Lung (tissue), 12 donors: ENCODE measurements around the gene ZNF106. TPM values are rescaled to one million over a fixed set of nuclear protein-coding genes. Genes with fewer than 3 reads are reported as not detected.

ENCODE experiments used
- ATAC-seq: fragments of 200-7000 bp; cut with Tn5 transposase; one replicate; pipeline ENCODE4 v1.9.1; 2020; ENCODE audit warnings: moderate number of reproducible peaks; ENCODE audit not compliant: insufficient read depth, low FRiP score
- DNase-seq, 3 donors: peaks; one replicate each; pipeline ENCODE4 v3.0.0-alpha.2; 2013 to 2017
- H3K27ac ChIP-seq, 2 donors: one replicate each; pipeline ENCODE4 v1.5.1; 2013; ENCODE audit warnings: mild to moderate bottlenecking in 2 of 2, moderate library complexity in 2 of 2, control low read depth in 1 of 2, inconsistent platforms in 1 of 2, low read depth in 1 of 2, low read length in 1 of 2
- H3K27me3 ChIP-seq, 3 donors: one replicate each; pipeline ENCODE4 v1.5.1; 2013; ENCODE audit warnings: low read length in 2 of 3; ENCODE audit not compliant: control insufficient read depth in 3 of 3, insufficient read depth in 3 of 3
- H3K36me3 ChIP-seq, 4 donors: one replicate each; pipeline ENCODE4 v1.5.1; 2013; ENCODE audit warnings: low read length in 4 of 4, mild to moderate bottlenecking in 1 of 4, moderate library complexity in 1 of 4; ENCODE audit not compliant: control insufficient read depth in 4 of 4, insufficient read depth in 4 of 4
- H3K4me1 ChIP-seq, 5 donors: one replicate each; pipeline ENCODE4 v1.5.1; 2013; ENCODE audit warnings: low read length in 5 of 5, mild to moderate bottlenecking in 2 of 5, moderate library complexity in 1 of 5; ENCODE audit not compliant: control insufficient read depth in 5 of 5, insufficient read depth in 5 of 5
- H3K4me3 ChIP-seq: one replicate; pipeline ENCODE4 v1.5.1; 2013; ENCODE audit warnings: mild to moderate bottlenecking, control low read depth, moderate library complexity
- H3K9ac ChIP-seq, 2 donors: one replicate each; pipeline ENCODE4 v1.5.1; 2013; ENCODE audit warnings: low read length in 2 of 2, control low read depth in 1 of 2; ENCODE audit not compliant: insufficient read depth in 1 of 2
- H3K9me3 ChIP-seq, 4 donors: one replicate each; pipeline ENCODE4 v1.5.1; 2013; ENCODE audit warnings: low read length in 3 of 4, mild to moderate bottlenecking in 1 of 4, moderate library complexity in 1 of 4; ENCODE audit not compliant: control insufficient read depth in 4 of 4, insufficient read depth in 3 of 4
- CTCF ChIP-seq: IDR thresholded peaks from 2 replicates; pipeline ENCODE4 v1.5.1; 2012; ENCODE audit warnings: mild to moderate bottlenecking; ENCODE audit errors: control extremely low read depth, extremely low read depth
- WGBS, 2 donors: extraction: QIAGEN DNeasy Blood & Tissue Kit; methylation state at CpG; one replicate each; pipeline ENCODE4 v1.1.7; 2013; 5-methylcytosine and 5-hydroxymethylcytosine counted together
- polyA plus RNA-seq, 2 donors: library from polyadenylated mRNA; stranded (reverse); fragments of 200-250 nt; gene quantifications; one replicate each; pipeline ENCODE4 v1.2.1, GENCODE V29; 2013
- total RNA-seq, 2 donors: library from RNA; depleted of rRNA in 1 of 2; stranded (reverse); fragments of >200 nt in 1 of 2; gene quantifications; one replicate each; pipeline ENCODE4 v1.2.1, GENCODE V29; 2014 to 2021
- donor health status: control.
- donor health status: control.
- donor health status: Bipolar disorder and iron deficiency.
- donor health status: healthy.
- donor health status: DM: yes; HTN: yes; CAD: no.

Gene ZNF106
- total and polyA plus RNA-seq, 4 donors = 10.9 to 67.5 (median 41.2) TPM

GRCh38 chr15:42482701-42483100 lies 8.2 kb downstream of the ZNF106 start:
- H3K4me3 ChIP-seq = no peak overlapping the region
- DNase-seq = no peak
- 96 to 99% methylated on average over 6 of the region's 6 CpGs for WGBS, 2 donors
- peaks cover 0 to 2% (median 0%) of the 10 kb centered on the region in 4 donors for H3K9me3 ChIP-seq
- peaks cover 0 to 6% (median 0%) of the 10 kb centered on the region in 5 donors for H3K4me1 ChIP-seq
- no peaks in the 10 kb centered on the region for H3K27me3 ChIP-seq
- TF ChIP-seq CTCF = no peak
- H3K27ac ChIP-seq = no peak overlapping the region
- no peak overlapping the region for H3K9ac ChIP-seq
- H3K36me3 ChIP-seq = peaks cover 0 to 6% (median 5%) of the 10 kb centered on the region in 4 donors
- ATAC-seq = no peak

DNA sequence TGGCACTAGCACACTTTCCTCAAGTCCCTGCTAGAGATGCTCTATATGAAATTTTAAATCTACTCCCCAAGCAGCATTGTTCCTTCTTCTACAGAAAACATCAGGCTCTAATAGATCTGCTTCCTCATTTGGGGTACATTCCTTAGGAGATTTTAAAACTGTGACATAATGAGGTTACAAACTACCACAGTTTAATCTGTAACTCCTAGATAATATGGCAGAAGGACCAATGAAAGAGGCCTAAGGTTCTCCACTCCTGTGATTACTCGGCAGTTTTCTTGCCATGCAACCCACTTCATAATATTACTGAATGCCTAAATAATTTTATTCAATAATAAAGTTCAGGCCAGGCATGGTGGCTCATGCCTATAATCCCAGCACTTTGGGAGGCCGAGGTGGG lies 16.1 kb downstream of the ZNF106 start:
- H3K27me3 ChIP-seq = no peaks in the 10 kb centered on the region
- H3K4me3 ChIP-seq = no peak overlapping the region
- H3K9me3 ChIP-seq = no peaks in the 10 kb centered on the region
- H3K27ac ChIP-seq = no peak overlapping the region
- H3K9ac ChIP-seq = no peak overlapping the region
- DNase-seq (no peak), ATAC-seq (no peak)
- no peak for TF ChIP-seq CTCF
- 68% methylated on average over 2 of the region's 2 CpGs for WGBS, 2 donors
- H3K36me3 ChIP-seq = peaks cover 0 to 2% (median 0%) of the 10 kb centered on the region in 4 donors
- peaks cover 0 to 2% (median 0%) of the 10 kb centered on the region in 5 donors for H3K4me1 ChIP-seq

DNA sequence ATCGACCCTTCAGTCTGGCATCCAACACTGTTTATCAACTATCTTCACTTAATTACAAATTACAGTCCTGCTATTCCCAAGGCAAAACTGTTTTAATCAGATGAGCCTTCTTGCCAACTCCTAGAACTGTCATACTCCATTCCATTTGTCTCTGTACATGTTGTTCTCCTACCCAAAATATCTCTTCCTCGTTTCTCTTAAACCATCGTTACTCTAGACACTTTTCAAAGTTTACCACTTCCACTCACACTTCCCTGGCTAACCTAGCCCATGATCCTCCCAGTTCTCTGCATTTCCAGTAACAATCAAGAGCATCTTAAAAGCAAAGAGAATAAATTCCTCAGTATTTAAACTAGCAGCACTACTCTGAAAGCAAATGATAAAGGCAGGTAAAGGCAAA lies 19.9 kb downstream of the ZNF106 start:
- Histone ChIP-seq H3K36me3 (peaks cover 0 to 2% (median 1%) of the 10 kb centered on the region in 4 donors), H3K4me3 (no peak overlapping the region), H3K9ac (no peak overlapping the region), H3K27ac (peak overlapping the region; percentile 64 to 69), H3K9me3 (no peaks in the 10 kb centered on the region), H3K4me1 (peaks cover 0 to 2% (median 0%) of the 10 kb centered on the region in 5 donors), H3K27me3 (no peaks in the 10 kb centered on the region)
- ATAC-seq (no peak), DNase-seq (no peak)
- no peak for TF ChIP-seq CTCF
- WGBS, 2 donors = 36 to 57% methylated on average over 3 of the region's 3 CpGs
